Mucosa of descending colon (tissue), 3 donors: ENCODE measurements around the gene DEDD2. TPM values are rescaled to one million over a fixed set of nuclear protein-coding genes. Genes with fewer than 3 reads are reported as not detected.

Experiments used
- ATAC-seq: fragments of 200-7000 bp; cut with Tn5 transposase; one replicate; pipeline ENCODE4 v1.9.1; 2020; ENCODE audit warnings: mild to moderate bottlenecking, moderate library complexity
- DNase-seq, 3 donors: peaks; one replicate each; pipeline ENCODE4 v3.0.0-alpha.2; 2020
- H3K36me3 ChIP-seq: fragments of 200-600 bp; one replicate; pipeline ENCODE4 v1.8.0; 2021; ENCODE audit warnings: low read depth, mild to moderate bottlenecking
- H3K4me1 ChIP-seq: fragments of 200-600 bp; one replicate; pipeline ENCODE4 v1.8.0; 2021; ENCODE audit warnings: low read depth, mild to moderate bottlenecking
- H3K4me3 ChIP-seq: fragments of 200-600 bp; one replicate; pipeline ENCODE4 v1.8.0; 2021; ENCODE audit warnings: mild to moderate bottlenecking
- H3K9me3 ChIP-seq: fragments of 200-600 bp; one replicate; pipeline ENCODE4 v1.8.0; 2021; ENCODE audit warnings: mild to moderate bottlenecking
- intact Hi-C, 2 donors: fragments of 100-400 bp; cut with DNase I in 1 of 2; cut with micrococcal nuclease in 1 of 2; formaldehyde crosslinking; loops; one replicate each; pipeline versions ENCODE4 v1.11.0 to v1.11.1; 2022; cut with DNase I, micrococcal nuclease
- total RNA-seq, 3 donors: library from RNA; stranded (reverse); fragmentation: NEBNext Ultra II Directional in 2 of 3; extraction: Animal tissue kit (Norgen Biotek cat#: 25700) in 2 of 3; gene quantifications; one replicate each; pipeline versions ENCODE4 v1.2.1 to v1.2.4, GENCODE V29; 2021 to 2023
- TF ChIP-seq, protein P1 (sequence below): fragments of 200-600 bp; IDR thresholded peaks from one replicate; pipeline ENCODE4 v1.8.0; 2022; ENCODE audit warnings: antibody characterized with exemption, mild to moderate bottlenecking
- donor health status: DM: no; HTN: no; CAD: no; lungs with moderate emphysema.
- donor health status: DM: no; HTN: no; CAD: no.
- donor health status: DM: no; HTN: yes; CAD: no.

The DEDD2 gene
- total RNA-seq, 3 donors from 2014 or later, result 28.0 to 40.1 (median 35.7) TPM

DNA sequence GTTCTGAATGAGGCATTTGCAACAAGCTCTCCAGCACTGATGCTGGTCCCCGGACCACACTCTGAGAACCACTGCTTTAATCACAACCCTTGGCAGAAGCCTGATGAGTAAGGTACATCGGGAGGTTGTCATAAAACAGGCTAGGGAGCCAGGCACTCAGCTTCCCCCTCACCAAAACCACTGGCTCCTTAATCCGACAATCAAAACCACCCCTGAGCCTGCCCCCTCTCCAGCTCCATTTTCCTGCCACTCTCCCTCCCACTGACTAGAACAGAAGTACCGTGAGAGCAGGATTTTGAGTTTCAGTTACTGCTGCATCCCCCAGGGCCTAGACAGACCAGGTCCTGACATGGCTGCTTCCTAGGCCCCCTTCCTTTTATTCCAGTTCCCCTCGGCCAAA, 17.7 kb upstream of the DEDD2 start:
- no peak overlapping the region for H3K4me3 ChIP-seq
- no peaks in the 10 kb centered on the region for H3K9me3 ChIP-seq
- H3K4me1 ChIP-seq, result peaks cover 6% of the 10 kb centered on the region
- intact Hi-C loops, result no loop called here
- ATAC-seq (no peak), DNase-seq (no peak)
- H3K36me3 ChIP-seq, result no peaks in the 10 kb centered on the region
- TF ChIP-seq, protein P1, sequence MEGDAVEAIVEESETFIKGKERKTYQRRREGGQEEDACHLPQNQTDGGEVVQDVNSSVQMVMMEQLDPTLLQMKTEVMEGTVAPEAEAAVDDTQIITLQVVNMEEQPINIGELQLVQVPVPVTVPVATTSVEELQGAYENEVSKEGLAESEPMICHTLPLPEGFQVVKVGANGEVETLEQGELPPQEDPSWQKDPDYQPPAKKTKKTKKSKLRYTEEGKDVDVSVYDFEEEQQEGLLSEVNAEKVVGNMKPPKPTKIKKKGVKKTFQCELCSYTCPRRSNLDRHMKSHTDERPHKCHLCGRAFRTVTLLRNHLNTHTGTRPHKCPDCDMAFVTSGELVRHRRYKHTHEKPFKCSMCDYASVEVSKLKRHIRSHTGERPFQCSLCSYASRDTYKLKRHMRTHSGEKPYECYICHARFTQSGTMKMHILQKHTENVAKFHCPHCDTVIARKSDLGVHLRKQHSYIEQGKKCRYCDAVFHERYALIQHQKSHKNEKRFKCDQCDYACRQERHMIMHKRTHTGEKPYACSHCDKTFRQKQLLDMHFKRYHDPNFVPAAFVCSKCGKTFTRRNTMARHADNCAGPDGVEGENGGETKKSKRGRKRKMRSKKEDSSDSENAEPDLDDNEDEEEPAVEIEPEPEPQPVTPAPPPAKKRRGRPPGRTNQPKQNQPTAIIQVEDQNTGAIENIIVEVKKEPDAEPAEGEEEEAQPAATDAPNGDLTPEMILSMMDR, result no peak

DNA sequence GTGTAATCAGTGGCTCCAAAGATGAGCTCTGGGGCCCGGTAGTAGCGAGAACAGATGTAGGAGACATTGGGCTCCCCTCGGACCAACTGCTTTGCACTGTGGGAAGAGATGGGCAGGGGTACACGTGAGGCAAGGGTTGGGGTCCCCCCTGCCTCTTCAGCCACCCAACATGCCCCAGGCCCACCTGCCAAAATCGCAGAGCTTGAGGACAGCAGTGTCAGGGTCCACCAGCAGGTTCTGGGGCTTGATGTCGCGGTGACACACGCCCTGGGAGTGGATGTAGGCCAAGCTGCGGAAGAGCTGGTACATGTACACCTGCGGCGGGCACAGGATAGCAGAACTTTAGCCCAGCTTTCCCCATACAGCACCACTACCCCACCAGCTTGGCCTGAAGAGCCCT, 16.9 kb upstream of the DEDD2 start:
- H3K36me3 ChIP-seq, result no peaks in the 10 kb centered on the region
- no peak for DNase-seq
- H3K4me3 ChIP-seq, result no peak overlapping the region
- intact Hi-C loops, result no loop called here
- TF ChIP-seq, protein P1, result no peak
- H3K9me3 ChIP-seq, result no peaks in the 10 kb centered on the region
- H3K4me1 ChIP-seq, result peaks cover 6% of the 10 kb centered on the region
- ATAC-seq, result no peak

DNA sequence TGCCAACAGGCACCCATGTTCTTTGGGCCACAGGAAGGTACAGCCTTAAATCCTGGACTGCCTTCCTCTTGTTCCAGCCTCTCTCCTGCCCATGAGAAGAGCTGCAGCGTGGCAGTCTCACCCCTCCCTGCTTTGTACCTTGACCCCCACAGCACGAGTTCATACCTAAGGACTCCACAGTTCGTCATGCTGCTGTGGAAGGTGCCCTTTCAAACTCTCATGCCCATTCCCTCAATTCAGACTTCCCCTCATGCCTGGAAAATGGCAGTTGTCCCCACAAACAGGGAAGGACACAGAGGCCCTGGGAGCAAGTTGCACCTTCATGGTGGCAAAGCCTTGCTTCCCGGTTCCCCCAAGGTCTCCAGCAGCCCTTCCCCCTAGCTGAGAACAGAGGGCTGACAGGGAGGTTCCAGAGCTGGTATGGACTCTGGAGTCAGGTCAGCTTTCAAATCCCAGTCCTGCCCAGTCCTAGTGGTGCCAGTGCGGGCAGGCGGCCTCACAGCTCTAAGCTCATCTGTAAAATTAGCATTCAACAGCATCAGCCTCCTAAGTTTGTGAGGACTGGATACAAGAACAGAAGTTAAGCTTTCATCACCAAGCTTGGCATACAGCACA, 16.3 kb upstream of the DEDD2 start:
- intact Hi-C loops, result no loop called here
- TF ChIP-seq, protein P1, result no peak
- DNase-seq, result no peak
- H3K4me3 ChIP-seq, result no peak overlapping the region
- H3K9me3 ChIP-seq, result no peaks in the 10 kb centered on the region
- ATAC-seq, result peak; percentile 69
- no peaks in the 10 kb centered on the region for H3K36me3 ChIP-seq
- peaks cover 6% of the 10 kb centered on the region for H3K4me1 ChIP-seq

DNA sequence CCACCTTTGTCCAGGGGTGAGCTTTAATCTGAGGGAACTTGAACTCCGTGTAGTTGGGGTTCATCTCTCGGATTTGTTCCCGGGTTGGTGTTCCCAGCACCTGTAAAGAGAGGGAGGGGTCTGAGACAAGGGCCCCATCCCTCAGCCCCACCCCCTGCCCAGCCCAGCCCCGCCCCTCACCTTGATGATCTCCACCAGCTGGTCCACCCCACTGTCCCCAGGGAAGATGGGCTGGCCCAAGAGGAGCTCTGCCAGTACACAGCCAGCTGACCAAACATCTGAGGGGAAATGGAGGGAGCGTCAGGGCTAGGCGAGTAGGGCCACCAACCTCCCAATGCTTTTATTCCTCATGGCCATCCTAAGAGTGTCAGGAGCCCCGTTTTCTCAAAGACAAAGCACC, 15.6 kb upstream of the DEDD2 start:
- Histone ChIP-seq H3K9me3 (no peaks in the 10 kb centered on the region), H3K4me3 (no peak overlapping the region), H3K4me1 (peaks cover 6% of the 10 kb centered on the region), H3K36me3 (no peaks in the 10 kb centered on the region)
- intact Hi-C loops, result no loop called here
- ATAC-seq (peak; percentile 7), DNase-seq (no peak)
- TF ChIP-seq, protein P1, result no peak

DNA sequence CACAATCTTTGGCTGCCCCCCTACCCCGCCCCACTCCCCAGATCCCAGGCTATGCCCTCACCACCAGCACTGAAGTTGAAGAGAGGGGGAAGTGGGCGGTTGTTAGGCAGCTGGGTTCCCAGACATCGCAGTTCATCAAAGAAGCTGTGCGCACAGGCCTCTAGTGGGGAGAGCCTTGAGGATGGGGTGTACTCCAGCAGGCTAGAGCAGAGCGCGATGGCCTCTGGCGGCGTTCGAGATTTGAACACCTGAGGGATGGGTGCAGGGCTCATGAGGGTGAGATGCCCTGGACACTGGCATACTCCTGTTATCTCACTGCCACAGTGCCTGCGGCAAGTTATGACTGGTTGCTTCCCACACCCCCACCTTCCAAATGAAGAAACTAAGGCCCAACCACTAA, 15.0 kb upstream of the DEDD2 start:
- Histone ChIP-seq H3K36me3 (no peaks in the 10 kb centered on the region), H3K9me3 (no peaks in the 10 kb centered on the region), H3K4me1 (peaks cover 6% of the 10 kb centered on the region), H3K4me3 (no peak overlapping the region)
- ATAC-seq (no peak), DNase-seq (no peak)
- intact Hi-C loops, result no loop called here
- TF ChIP-seq, protein P1, result no peak

DNA sequence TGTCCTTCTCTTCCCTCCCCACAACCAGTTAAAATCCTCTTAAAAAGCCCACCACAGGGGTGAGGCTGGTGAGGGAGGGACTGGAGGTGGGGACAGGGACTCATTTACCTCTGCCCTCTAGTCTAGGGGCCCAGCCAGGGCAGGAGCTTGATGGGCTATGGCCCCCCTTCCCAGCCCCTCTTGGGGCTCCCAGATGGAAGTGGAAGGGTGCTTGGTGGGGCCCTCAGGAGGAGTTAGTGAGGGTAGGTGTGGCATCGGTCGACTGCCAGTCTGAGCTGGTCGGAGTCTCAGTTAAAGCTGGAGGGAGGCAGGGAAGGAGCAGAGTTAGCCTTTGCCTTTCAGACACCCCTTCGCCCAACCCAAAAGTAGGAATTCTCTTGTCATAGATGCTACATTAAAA, 13.1 kb upstream of the DEDD2 start:
- DNase-seq (no peak), ATAC-seq (no peak)
- Histone ChIP-seq H3K36me3 (no peaks in the 10 kb centered on the region), H3K4me1 (peaks cover 6% of the 10 kb centered on the region), H3K9me3 (no peaks in the 10 kb centered on the region), H3K4me3 (no peak overlapping the region)
- TF ChIP-seq, protein P1, result no peak
- intact Hi-C loops, result no loop called here
